Measurements from ENCODE around the gene C16orf86. TPM values are rescaled to one million over a fixed set of nuclear protein-coding genes. Genes with fewer than 3 reads are reported as not detected.

Gene C16orf86
- total RNA-seq, 3 donors from 2014 or later, result 0.35 to 0.63 (median 0.46) TPM

GRCh38 chr16:67659675-67660563 lies 6.7 kb upstream of the C16orf86 start, which contains the start of gene ACD:
ACD (minus strand) TSS chr16:67660260; CDS start chr16:67660220, 40 bp downstream.
- peak; percentile 72 to 75 for ATAC-seq
- Mint-ChIP-seq H3K36me3 (ENCODE audit: insufficient read depth) (peaks cover 7% of the 10 kb centered on the region), H3K4me3 (peak within 1 kb of the TSS; percentile 89)

DNA sequence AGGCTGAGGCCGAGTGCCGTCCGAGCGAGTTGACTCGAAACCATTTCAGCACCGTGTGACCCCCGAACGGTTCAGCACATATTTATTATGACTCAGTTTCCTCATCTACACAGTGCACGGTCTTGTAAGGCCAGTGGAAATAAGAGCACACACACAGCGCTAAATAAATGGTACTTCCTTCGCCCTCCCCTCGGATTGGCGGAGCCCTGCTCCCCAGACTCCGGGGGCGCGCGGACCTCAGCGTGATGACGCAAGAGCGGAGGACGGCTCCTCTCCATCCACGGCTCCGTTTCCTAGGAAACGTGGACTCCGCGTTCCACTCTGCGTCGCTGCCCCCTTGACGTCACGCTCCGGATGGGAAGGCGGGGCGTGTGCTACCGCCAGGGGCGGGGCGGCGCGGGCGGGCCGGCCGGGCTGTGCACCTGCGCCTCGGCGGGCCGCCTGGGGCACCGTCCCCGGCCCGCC lies 6.0 kb upstream of the C16orf86 start, which contains the start of gene PARD6A:
Gene PARD6A (plus strand): TSS at position 397 of the 465 bp plus-strand sequence. CDS start 79 bp downstream, outside the sequence.
- H3K36me3 Mint-ChIP-seq (ENCODE audit: insufficient read depth), result peaks cover 4% of the 10 kb centered on the region
- peaks cover 21% of the 10 kb centered on the region for H3K4me1 Mint-ChIP-seq (ENCODE audit: low read depth)
- no peaks in the 10 kb centered on the region for H3K27me3 Mint-ChIP-seq (ENCODE audit: low read depth)
- peak within 1 kb of the TSS; percentile 89 for H3K4me3 Mint-ChIP-seq
- ATAC-seq (peak; percentile 84 to 85), DNase-seq (peak; percentile 93)
- no peaks in the 10 kb centered on the region for H3K9me3 Mint-ChIP-seq

More at GRCh38 chr16:67659675-67660563, 6.7 kb upstream of the C16orf86 start, which contains the start of gene ACD:
- DNase-seq, result peak; percentile 92
- Mint-ChIP-seq H3K27me3 (ENCODE audit: low read depth) (no peaks in the 10 kb centered on the region), H3K9me3 (no peaks in the 10 kb centered on the region), H3K4me1 (ENCODE audit: low read depth) (peaks cover 22% of the 10 kb centered on the region)

GRCh38 chr16:67661101-67661761 lies 5.4 kb upstream of the C16orf86 start:
- DNase-seq (no peak), ATAC-seq (no peak)
- Mint-ChIP-seq H3K27me3 (ENCODE audit: low read depth) (no peaks in the 10 kb centered on the region), H3K4me1 (ENCODE audit: low read depth) (peaks cover 22% of the 10 kb centered on the region), H3K36me3 (ENCODE audit: insufficient read depth) (peaks cover 2% of the 10 kb centered on the region), H3K9me3 (no peaks in the 10 kb centered on the region), H3K4me3 (peak overlapping the region; percentile 89)

DNA sequence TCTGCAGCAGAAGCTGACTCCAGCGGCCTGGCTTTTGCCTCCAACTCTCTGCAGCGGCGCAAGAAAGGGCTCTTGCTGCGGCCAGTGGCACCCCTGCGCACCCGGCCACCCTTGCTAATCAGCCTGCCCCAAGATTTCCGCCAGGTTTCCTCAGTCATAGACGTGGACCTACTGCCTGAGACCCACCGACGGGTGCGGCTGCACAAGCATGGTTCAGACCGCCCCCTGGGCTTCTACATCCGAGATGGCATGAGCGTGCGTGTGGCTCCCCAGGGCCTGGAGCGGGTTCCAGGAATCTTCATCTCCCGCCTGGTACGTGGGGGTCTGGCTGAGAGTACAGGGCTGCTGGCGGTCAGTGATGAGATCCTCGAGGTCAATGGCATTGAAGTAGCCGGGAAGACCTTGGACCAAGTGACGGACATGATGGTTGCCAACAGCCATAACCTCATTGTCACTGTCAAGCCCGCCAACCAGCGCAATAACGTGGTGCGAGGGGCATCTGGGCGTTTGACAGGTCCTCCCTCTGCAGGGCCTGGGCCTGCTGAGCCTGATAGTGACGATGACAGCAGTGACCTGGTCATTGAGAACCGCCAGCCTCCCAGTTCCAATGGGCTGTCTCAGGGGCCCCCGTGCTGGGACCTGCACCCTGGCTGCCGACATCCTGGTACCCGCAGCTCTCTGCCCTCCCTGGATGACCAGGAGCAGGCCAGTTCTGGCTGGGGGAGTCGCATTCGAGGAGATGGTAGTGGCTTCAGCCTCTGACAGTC lies 4.5 kb upstream of the C16orf86 start:
- DNase-seq (no peak), ATAC-seq (no peak)
- peaks cover 2% of the 10 kb centered on the region for H3K36me3 Mint-ChIP-seq (ENCODE audit: insufficient read depth)
- peak overlapping the region; percentile 89 for H3K4me3 Mint-ChIP-seq
- peaks cover 24% of the 10 kb centered on the region for H3K4me1 Mint-ChIP-seq (ENCODE audit: low read depth)
- H3K27me3 Mint-ChIP-seq (ENCODE audit: low read depth), result no peaks in the 10 kb centered on the region
- no peaks in the 10 kb centered on the region for H3K9me3 Mint-ChIP-seq

DNA sequence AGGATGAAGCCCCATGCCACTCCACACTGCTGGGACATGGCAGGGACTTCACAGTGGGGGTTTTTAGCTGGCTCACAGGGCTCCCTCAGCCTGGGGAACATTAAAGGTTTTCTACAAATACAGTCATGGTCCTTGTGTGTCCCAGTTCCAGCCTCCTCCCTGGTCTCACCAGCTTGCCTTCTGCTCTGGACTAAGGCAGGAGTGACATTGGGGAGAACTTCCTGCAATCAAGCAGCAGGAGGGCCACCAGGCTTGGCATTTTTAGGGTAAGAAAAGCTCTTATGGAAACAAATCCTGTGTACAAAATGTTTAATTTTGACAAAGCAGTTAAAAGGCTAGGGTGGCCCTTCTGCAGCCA lies 4.0 kb upstream of the C16orf86 start:
- no peak overlapping the region for H3K4me3 Mint-ChIP-seq
- no peak for DNase-seq

GRCh38 chr16:67663151-67663876 lies 3.3 kb upstream of the C16orf86 start:
- Mint-ChIP-seq H3K27me3 (ENCODE audit: low read depth) (no peaks in the 10 kb centered on the region), H3K4me1 (ENCODE audit: low read depth) (peaks cover 30% of the 10 kb centered on the region), H3K9me3 (no peaks in the 10 kb centered on the region), H3K4me3 (no peak overlapping the region), H3K36me3 (ENCODE audit: insufficient read depth) (peaks cover 2% of the 10 kb centered on the region)
- no peak for ATAC-seq
- no peak for DNase-seq

More for the DNA sequence above, 4.0 kb upstream of the C16orf86 start:
- H3K4me1 Mint-ChIP-seq (ENCODE audit: low read depth), result peaks cover 28% of the 10 kb centered on the region
- ATAC-seq, result no peak
- no peaks in the 10 kb centered on the region for H3K9me3 Mint-ChIP-seq
- peaks cover 2% of the 10 kb centered on the region for H3K36me3 Mint-ChIP-seq (ENCODE audit: insufficient read depth)
- no peaks in the 10 kb centered on the region for H3K27me3 Mint-ChIP-seq (ENCODE audit: low read depth)

DNA sequence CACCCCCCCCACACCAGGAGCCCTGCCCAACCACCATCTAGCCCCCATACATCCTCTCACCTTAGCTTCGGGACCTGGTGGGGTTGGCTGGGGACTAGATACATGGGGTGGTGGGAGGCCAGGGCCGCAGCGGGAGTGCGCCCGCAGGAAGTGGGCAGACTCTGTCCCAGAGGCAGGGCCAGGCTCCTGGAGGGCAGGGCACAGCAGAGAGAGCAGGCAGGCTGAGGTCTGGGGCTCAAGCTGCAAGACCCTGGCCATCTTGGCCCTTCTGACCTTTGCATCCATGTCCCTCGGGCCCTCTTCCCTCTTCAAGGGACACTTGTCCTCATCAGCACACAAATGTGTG lies 2.8 kb upstream of the C16orf86 start:
- H3K36me3 Mint-ChIP-seq (ENCODE audit: insufficient read depth), result peaks cover 2% of the 10 kb centered on the region
- H3K9me3 Mint-ChIP-seq, result no peaks in the 10 kb centered on the region
- no peak overlapping the region for H3K4me3 Mint-ChIP-seq
- H3K27me3 Mint-ChIP-seq (ENCODE audit: low read depth), result no peaks in the 10 kb centered on the region
- DNase-seq (no peak), ATAC-seq (no peak)
- peaks cover 28% of the 10 kb centered on the region for H3K4me1 Mint-ChIP-seq (ENCODE audit: low read depth)

- peaks cover 2% of the 10 kb centered on the region for H3K36me3 Mint-ChIP-seq (ENCODE audit: insufficient read depth)
- H3K9me3 Mint-ChIP-seq, result no peaks in the 10 kb centered on the region
- H3K27me3 Mint-ChIP-seq (ENCODE audit: low read depth), result no peaks in the 10 kb centered on the region
- ATAC-seq (no peak), DNase-seq (no peak)
- peaks cover 26% of the 10 kb centered on the region for H3K4me1 Mint-ChIP-seq (ENCODE audit: low read depth)
- H3K4me3 Mint-ChIP-seq, result peak overlapping the region; percentile 33
These were observed 2.4 kb upstream of the C16orf86 start for GRCh38 chr16:67664258-67664657.

DNA sequence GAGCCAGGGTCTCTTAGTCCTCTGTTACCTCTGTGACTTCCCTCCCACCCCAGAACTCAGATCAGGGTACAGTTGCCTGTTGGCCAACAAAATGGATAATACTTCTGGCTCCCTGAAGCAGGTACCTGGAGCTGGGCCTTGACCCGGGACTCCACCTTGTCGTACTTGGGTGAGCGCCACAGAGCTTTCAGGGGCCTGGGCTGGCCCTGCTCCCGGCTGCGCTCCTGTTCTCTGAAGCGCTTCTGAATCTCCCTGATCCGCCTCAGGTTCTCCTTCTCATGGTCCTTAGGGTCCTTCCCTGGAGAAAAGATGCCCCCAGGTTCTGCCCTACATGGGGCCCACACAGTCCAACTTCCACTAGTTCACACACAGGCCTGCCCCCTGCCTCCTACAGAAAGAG lies 1.7 kb upstream of the C16orf86 start:
- ATAC-seq, result no peak
- peaks cover 2% of the 10 kb centered on the region for H3K36me3 Mint-ChIP-seq (ENCODE audit: insufficient read depth)
- no peaks in the 10 kb centered on the region for H3K9me3 Mint-ChIP-seq
- H3K27me3 Mint-ChIP-seq (ENCODE audit: low read depth), result no peaks in the 10 kb centered on the region
- peak overlapping the region; percentile 33 for H3K4me3 Mint-ChIP-seq
- no peak for DNase-seq
- peaks cover 26% of the 10 kb centered on the region for H3K4me1 Mint-ChIP-seq (ENCODE audit: low read depth)

- DNase-seq, result no peak
These were observed 1.0 kb upstream of the C16orf86 start for GRCh38 chr16:67665598-67665997.

DNA sequence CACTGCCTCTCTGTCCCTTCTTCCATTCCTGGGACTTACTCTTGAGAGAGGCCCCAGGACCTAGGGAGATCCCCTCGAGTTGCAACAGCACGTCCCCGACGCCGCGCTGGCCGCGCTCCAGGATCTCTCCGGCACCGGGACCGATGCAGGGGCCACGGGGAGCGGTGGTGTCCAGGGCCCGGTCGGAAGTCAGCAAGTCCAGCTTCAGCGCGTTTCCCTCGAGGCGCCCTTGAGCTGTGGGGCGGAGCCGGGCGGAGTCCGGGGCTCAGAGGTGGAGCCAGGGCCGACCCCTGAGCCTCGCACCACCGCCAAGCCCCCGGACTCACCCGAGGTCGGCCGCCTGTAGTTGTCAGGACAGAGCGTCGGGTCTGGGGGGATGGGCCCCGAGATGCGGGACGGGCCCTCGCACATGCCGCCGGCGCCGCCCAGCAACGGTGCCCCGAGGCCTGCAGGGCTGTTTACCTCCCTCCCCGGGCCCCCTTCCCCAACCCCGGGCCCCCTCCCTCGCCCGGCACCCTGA lies 522 bp upstream of the C16orf86 start:
- Mint-ChIP-seq H3K9me3 (no peaks in the 10 kb centered on the region), H3K4me3 (peak overlapping the region; percentile 77)
- no peak for DNase-seq

More at GRCh38 chr16:67665598-67665997, 1.0 kb upstream of the C16orf86 start:
- peaks cover 26% of the 10 kb centered on the region for H3K4me1 Mint-ChIP-seq (ENCODE audit: low read depth)
- H3K36me3 Mint-ChIP-seq (ENCODE audit: insufficient read depth), result peaks cover 2% of the 10 kb centered on the region
- no peaks in the 10 kb centered on the region for H3K27me3 Mint-ChIP-seq (ENCODE audit: low read depth)
- no peaks in the 10 kb centered on the region for H3K9me3 Mint-ChIP-seq
- H3K4me3 Mint-ChIP-seq, result peak overlapping the region; percentile 77
- no peak for ATAC-seq

DNA sequence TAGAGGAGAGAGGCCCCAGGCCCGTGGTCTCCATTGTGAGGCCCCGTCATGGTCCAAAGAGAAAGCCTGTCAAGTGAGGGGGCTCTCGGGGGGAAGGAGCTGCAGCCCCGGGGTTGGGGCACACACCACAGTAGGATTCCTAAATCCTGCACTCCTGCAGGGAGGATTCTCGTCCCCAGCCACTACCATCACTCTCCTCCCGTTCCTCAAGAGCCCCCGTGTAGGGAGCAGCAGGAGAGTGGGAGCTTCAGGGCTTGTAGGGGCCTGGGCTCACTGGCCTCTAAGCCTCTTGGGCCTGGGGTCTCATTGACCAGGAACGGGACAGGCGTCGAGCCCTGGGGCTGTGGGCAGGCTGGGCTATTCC lies 821 bp downstream of the C16orf86 start:
- ATAC-seq (no peak), DNase-seq (no peak)
- peak overlapping the region; percentile 82 for H3K4me3 Mint-ChIP-seq
- H3K27me3 Mint-ChIP-seq (ENCODE audit: low read depth), result no peaks in the 10 kb centered on the region
- no peaks in the 10 kb centered on the region for H3K9me3 Mint-ChIP-seq
- peaks cover 2% of the 10 kb centered on the region for H3K36me3 Mint-ChIP-seq (ENCODE audit: insufficient read depth)
- H3K4me1 Mint-ChIP-seq (ENCODE audit: low read depth), result peaks cover 18% of the 10 kb centered on the region

More for the DNA sequence above, 522 bp upstream of the C16orf86 start:
- peak; percentile 6 to 9 for ATAC-seq
- Mint-ChIP-seq H3K27me3 (ENCODE audit: low read depth) (no peaks in the 10 kb centered on the region), H3K36me3 (ENCODE audit: insufficient read depth) (peaks cover 2% of the 10 kb centered on the region), H3K4me1 (ENCODE audit: low read depth) (peaks cover 25% of the 10 kb centered on the region)

DNA sequence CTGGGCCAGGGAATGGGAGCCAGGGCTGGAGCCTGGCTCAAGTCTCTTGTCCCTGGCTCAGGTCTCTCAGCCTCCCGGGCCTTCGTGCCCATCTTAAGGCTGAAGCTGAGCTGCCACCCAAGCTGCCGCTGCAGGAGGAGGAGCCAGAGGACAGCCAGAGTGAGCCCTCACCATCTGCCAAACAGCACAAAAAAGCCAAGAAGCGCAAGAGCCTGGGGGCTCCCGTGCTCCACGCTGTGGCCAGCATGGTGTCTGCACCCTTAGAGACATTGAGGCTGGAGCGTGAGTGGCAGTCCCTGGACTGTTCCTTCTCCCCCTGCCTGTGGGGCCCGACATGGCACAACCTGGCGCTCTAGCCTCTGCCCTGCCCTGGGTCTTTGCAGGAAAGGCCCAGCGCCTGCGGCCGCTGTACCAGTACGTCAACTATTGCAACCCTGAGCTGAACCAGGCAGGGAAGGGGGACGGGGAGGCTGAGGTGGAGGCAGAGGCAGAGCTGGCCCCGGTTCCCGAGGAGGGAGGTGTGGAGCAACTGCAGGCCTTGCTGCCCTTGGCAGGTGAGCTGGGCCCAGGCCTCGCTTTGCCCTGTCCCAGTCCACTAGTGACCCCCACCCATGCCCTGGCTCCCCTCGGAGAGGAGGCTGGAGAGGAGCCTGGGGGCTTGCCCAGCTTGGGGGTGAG lies 1.3 kb downstream of the C16orf86 start:
- Mint-ChIP-seq H3K27me3 (ENCODE audit: low read depth) (no peaks in the 10 kb centered on the region), H3K4me3 (peak overlapping the region; percentile 82), H3K9me3 (no peaks in the 10 kb centered on the region), H3K4me1 (ENCODE audit: low read depth) (peaks cover 20% of the 10 kb centered on the region), H3K36me3 (ENCODE audit: insufficient read depth) (peaks cover 2% of the 10 kb centered on the region)
- ATAC-seq, result peak; percentile 85 to 86
- peak; percentile 75 for DNase-seq

Measured in activated T-cell treated with anti-CD3 and anti-CD28 coated beads, Interleukin-2, amount 50 U/mL, for 4 hours (primary cell).